ENCODE data around the gene AKR1A1.
"Not testable (repeated sequence)": the region's sequence is repeated elsewhere in the genome, so short reads cannot be mapped to it uniquely, and the experiment has no call there.

Gene AKR1A1

GRCh38 chr1:45512641-45513054 is 38.0 kb upstream of the AKR1A1 start:
- no peak for TF ChIP-seq Cebpa-rat (IDR thresholded peaks at IDR 0.05)
- H3K4me3 ChIP-seq, result no peak overlapping the region
- H3K9ac ChIP-seq, result no peak overlapping the region
- H3K4me1 ChIP-seq, result peaks cover 42% of the 10 kb centered on the region
- peaks cover 100% of the 10 kb centered on the region for H4K20me1 ChIP-seq
- H3K4me2 ChIP-seq, result no peak overlapping the region
- no peak overlapping the region for H3K27ac ChIP-seq
- no peaks in the 10 kb centered on the region for H3K9me3 ChIP-seq
- H3K36me3 ChIP-seq, result peaks cover 99% of the 10 kb centered on the region
- H3K27me3 ChIP-seq, result no peaks in the 10 kb centered on the region

- H3K9me3 ChIP-seq, H3K4me3 ChIP-seq, H3K4me2 ChIP-seq, H3K27ac ChIP-seq, H3K27me3 ChIP-seq: not testable (repeated sequence)
- Histone ChIP-seq H4K20me1 (peaks cover 100% of the 10 kb centered on the region), H3K9ac (peak overlapping the region; percentile 27; the same call in 1 of the 2 replicates), H3K36me3 (peaks cover 100% of the 10 kb centered on the region), H3K4me1 (peaks cover 51% of the 10 kb centered on the region)
These were observed 36.9 kb upstream of the AKR1A1 start for GRCh38 chr1:45513532-45514260.

GRCh38 chr1:45516036-45516435 is 34.6 kb upstream of the AKR1A1 start:
- Histone ChIP-seq H3K4me2 (peak overlapping the region; percentile 90), H4K20me1 (peaks cover 100% of the 10 kb centered on the region), H3K27me3 (no peaks in the 10 kb centered on the region), H3K4me1 (peaks cover 51% of the 10 kb centered on the region), H3K9ac (peak overlapping the region; percentile 98), H3K9me3 (no peaks in the 10 kb centered on the region), H3K36me3 (peaks cover 88% of the 10 kb centered on the region), H3K4me3 (peak overlapping the region; percentile 92), H3K27ac (peak overlapping the region; percentile 97; the same call in 1 of the 2 replicates)
- TF ChIP-seq Cebpa-rat (IDR thresholded peaks at IDR 0.05), result no peak

GRCh38 chr1:45516465-45516864 is 34.2 kb upstream of the AKR1A1 start:
- Histone ChIP-seq H3K4me2 (peak overlapping the region; percentile 90), H3K27ac (peak overlapping the region; percentile 97), H4K20me1 (peaks cover 100% of the 10 kb centered on the region), H3K27me3 (no peaks in the 10 kb centered on the region), H3K36me3 (peaks cover 83% of the 10 kb centered on the region), H3K4me1 (peaks cover 51% of the 10 kb centered on the region), H3K9me3 (no peaks in the 10 kb centered on the region), H3K9ac (peak overlapping the region; percentile 98), H3K4me3 (peak overlapping the region; percentile 92)
- TF ChIP-seq Cebpa-rat (IDR thresholded peaks at IDR 0.05), result no peak

GRCh38 chr1:45518366-45518765 is 32.3 kb upstream of the AKR1A1 start:
- Histone ChIP-seq H4K20me1 (peaks cover 83% of the 10 kb centered on the region), H3K9ac (peak overlapping the region; percentile 98), H3K4me3 (peak overlapping the region; percentile 92), H3K4me2 (peak overlapping the region; percentile 90), H3K4me1 (peaks cover 63% of the 10 kb centered on the region), H3K36me3 (peaks cover 64% of the 10 kb centered on the region), H3K27ac (peak overlapping the region; percentile 97)
- not testable (repeated sequence) for H3K27me3 ChIP-seq, H3K9me3 ChIP-seq

- peak overlapping the region; percentile 90 for H3K4me2 ChIP-seq
- H3K27me3 ChIP-seq, result no peaks in the 10 kb centered on the region
- peak overlapping the region; percentile 98 for H3K9ac ChIP-seq
- peak overlapping the region; percentile 97 for H3K27ac ChIP-seq
- peak overlapping the region; percentile 92 for H3K4me3 ChIP-seq
- peaks cover 64% of the 10 kb centered on the region for H3K4me1 ChIP-seq
- TF ChIP-seq Cebpa-rat (IDR thresholded peaks at IDR 0.05), result no peak
- peaks cover 77% of the 10 kb centered on the region for H4K20me1 ChIP-seq
- H3K36me3 ChIP-seq, result peaks cover 59% of the 10 kb centered on the region
- no peaks in the 10 kb centered on the region for H3K9me3 ChIP-seq
These were observed 31.7 kb upstream of the AKR1A1 start for GRCh38 chr1:45518910-45519309.

- Histone ChIP-seq H3K4me1 (peaks cover 64% of the 10 kb centered on the region), H3K4me3 (peak overlapping the region; percentile 92), H3K27ac (peak overlapping the region; percentile 97), H3K9ac (peak overlapping the region; percentile 98), H3K36me3 (peaks cover 50% of the 10 kb centered on the region), H4K20me1 (peaks cover 69% of the 10 kb centered on the region), H3K4me2 (peak overlapping the region; percentile 90)
- H3K9me3 ChIP-seq, H3K27me3 ChIP-seq: not testable (repeated sequence)
These were observed 30.9 kb upstream of the AKR1A1 start for GRCh38 chr1:45519774-45520173.

- Histone ChIP-seq H3K9me3 (no peaks in the 10 kb centered on the region), H3K4me2 (peak within 1 kb of the TSS; percentile 90), H3K4me3 (peak within 1 kb of the TSS; percentile 92), H3K27ac (peak within 1 kb of the TSS; percentile 97), H3K4me1 (peaks cover 64% of the 10 kb centered on the region), H3K9ac (peak within 1 kb of the TSS; percentile 98), H4K20me1 (peaks cover 50% of the 10 kb centered on the region), H3K27me3 (no peaks in the 10 kb centered on the region), H3K36me3 (peaks cover 31% of the 10 kb centered on the region)
- TF ChIP-seq Cebpa-rat (IDR thresholded peaks at IDR 0.05), result no peak
These were observed 29.0 kb upstream of the AKR1A1 start, which contains the start of gene PRDX1 for GRCh38 chr1:45521413-45522323. PRDX1 (minus strand) TSS chr1:45521884; CDS start chr1:45519043, 2,841 bp downstream.

- Histone ChIP-seq H3K9me3 (no peaks in the 10 kb centered on the region), H3K4me3 (peak overlapping the region; percentile 92), H3K27me3 (no peaks in the 10 kb centered on the region), H4K20me1 (peaks cover 41% of the 10 kb centered on the region), H3K36me3 (peaks cover 23% of the 10 kb centered on the region), H3K4me1 (peaks cover 60% of the 10 kb centered on the region), H3K9ac (peak overlapping the region; percentile 98), H3K4me2 (peak overlapping the region; percentile 79), H3K27ac (peak overlapping the region; percentile 97)
- TF ChIP-seq Cebpa-rat (IDR thresholded peaks at IDR 0.05), result no peak
These were observed 28.1 kb upstream of the AKR1A1 start for GRCh38 chr1:45522324-45523104.

- H3K4me3 ChIP-seq, H3K9me3 ChIP-seq, H3K27me3 ChIP-seq: not testable (repeated sequence)
- Histone ChIP-seq H4K20me1 (peaks cover 31% of the 10 kb centered on the region), H3K27ac (peak overlapping the region; percentile 97), H3K4me2 (peak overlapping the region; percentile 79), H3K9ac (peak overlapping the region; percentile 98; the same call in 1 of the 2 replicates), H3K4me1 (peaks cover 50% of the 10 kb centered on the region), H3K36me3 (peaks cover 13% of the 10 kb centered on the region; the same call in 1 of the 2 replicates)
These were observed 27.1 kb upstream of the AKR1A1 start for GRCh38 chr1:45523516-45523915.

- peaks cover 49% of the 10 kb centered on the region for H3K4me1 ChIP-seq
- H3K36me3 ChIP-seq, H3K27me3 ChIP-seq, H3K4me3 ChIP-seq, H3K9me3 ChIP-seq: not testable (repeated sequence)
- peak overlapping the region; percentile 97 for H3K27ac ChIP-seq
- peak overlapping the region; percentile 79 for H3K4me2 ChIP-seq
- H3K9ac ChIP-seq, result peak overlapping the region; percentile 98; the same call in 1 of the 2 replicates
- peaks cover 27% of the 10 kb centered on the region for H4K20me1 ChIP-seq
These were observed 26.7 kb upstream of the AKR1A1 start for GRCh38 chr1:45523975-45524374.

Measured in BLaER1 (cell line).